ENCODE results near the gene C2CD4D.

DNA sequence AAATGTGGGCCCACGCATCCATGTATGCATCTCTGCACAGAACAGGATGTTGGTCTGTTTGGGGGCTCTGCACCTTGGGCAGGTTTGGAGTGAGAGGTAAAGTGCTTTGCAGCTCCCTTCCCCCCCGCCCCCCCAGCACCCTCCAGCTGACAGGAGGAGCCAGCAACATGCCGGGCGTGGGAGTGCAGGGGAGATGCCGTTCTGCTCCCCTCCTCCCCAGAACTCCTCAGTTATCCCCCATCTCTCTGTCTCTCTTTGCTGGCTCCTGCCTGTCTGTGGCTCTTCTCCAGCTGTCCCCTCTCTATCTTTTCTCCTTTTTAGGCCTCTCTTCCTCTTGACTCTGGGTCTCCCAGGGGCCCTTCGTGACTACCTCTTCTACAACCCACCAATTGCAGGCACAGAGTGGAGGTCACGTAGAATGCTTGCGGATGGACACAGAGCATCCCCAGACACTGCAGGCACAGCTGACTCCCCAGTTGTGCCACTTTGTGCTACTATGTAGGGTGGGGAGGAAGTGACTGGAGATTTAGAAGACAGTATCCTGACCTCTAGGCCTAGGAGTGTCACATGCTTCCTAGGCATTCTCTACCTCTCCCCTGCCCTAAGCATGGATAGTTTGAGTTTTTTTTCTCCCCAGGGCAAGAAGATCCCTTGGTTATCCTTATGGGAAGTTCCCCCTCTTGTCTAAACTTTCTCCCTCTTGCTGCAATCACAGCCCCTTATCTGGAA, 6.3 kb downstream of the C2CD4D start:
- TF ChIP-seq, protein P1, sequence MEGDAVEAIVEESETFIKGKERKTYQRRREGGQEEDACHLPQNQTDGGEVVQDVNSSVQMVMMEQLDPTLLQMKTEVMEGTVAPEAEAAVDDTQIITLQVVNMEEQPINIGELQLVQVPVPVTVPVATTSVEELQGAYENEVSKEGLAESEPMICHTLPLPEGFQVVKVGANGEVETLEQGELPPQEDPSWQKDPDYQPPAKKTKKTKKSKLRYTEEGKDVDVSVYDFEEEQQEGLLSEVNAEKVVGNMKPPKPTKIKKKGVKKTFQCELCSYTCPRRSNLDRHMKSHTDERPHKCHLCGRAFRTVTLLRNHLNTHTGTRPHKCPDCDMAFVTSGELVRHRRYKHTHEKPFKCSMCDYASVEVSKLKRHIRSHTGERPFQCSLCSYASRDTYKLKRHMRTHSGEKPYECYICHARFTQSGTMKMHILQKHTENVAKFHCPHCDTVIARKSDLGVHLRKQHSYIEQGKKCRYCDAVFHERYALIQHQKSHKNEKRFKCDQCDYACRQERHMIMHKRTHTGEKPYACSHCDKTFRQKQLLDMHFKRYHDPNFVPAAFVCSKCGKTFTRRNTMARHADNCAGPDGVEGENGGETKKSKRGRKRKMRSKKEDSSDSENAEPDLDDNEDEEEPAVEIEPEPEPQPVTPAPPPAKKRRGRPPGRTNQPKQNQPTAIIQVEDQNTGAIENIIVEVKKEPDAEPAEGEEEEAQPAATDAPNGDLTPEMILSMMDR (conservative IDR thresholded peaks at IDR 0.05 in 1 of 2, IDR thresholded peaks at IDR 0.05 in 1 of 2; ENCODE audit: low read depth in 1 of 2, low read length in 2 of 2): no peak
- no peak for TF ChIP-seq EZH2 (IDR thresholded peaks at IDR 0.05; ENCODE audit: low read length, missing control alignments)
